GM19397 (cell line): ENCODE measurements around the gene SYNGR4.
"Not testable (repeated sequence)": the region's sequence is repeated elsewhere in the genome, so short reads cannot be mapped to it uniquely, and the experiment has no call there.

Experiments used
- ATAC-seq: cut with Tn5 transposase; IDR thresholded peaks from one replicate; pipeline ENCODE4 v1.9.1; 2021; ENCODE audit warnings: mild to moderate bottlenecking, moderate library complexity; ENCODE audit not compliant: unreplicated experiment

SYNGR4 gene

DNA sequence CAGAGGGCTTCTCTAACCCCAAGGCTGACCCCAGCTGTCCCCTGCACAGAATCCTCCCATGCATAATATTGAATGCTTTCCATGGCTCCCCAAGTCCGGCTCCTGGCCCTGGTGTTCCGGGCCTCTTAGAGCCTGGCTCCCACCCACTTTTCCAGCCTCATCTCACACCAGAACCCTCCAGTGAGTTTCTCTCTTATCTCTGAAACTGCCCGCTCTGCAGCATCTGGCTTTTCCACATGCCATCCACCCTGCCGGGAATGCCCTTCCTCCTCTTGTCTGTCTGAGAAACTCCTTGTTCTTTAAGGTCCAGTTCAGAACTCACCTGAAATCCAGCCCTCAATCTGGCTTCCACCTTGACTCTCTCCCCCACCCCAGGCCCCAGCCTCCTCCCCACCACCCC is 6.8 kb downstream of the SYNGR4 start:
- ATAC-seq: no peak

DNA sequence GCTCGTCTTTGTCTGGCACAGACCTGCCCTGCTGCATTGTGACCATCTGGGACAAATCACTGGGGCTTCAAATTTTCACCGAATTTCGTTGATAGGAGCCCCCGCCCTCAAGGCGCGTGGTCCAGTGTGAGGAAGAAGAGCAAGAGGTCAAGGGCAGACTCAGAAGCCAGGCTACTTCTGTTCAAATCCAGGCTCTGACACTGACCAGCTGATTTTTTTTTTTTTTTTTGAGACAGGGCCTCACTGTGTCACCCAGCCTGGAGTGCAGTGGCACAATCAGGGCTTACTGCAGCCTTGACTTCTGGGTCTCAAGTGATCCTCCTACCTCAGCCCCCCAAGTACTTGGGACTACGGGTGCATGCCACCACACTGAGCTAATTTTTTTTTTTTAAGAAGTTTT is 7.2 kb downstream of the SYNGR4 start:
- ATAC-seq: no peak

DNA sequence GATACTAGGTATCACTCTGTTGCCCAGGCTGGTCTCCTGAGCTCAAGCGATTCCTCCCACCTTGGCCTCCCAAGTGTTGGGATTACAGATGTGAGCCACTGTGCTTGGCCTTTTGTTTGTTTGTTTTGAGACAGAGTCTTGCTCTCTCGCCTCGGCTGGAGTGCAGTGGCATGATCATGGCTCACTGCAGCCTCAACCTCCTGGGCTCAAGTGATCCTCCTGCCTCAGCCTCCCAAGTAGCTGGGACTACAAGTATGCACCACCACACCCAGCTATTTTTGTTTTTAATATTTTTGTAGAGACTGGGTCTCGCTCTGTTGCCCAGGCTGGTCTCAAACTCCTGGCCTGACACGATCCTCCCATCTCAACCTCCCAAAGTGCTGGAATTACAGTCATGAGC is 7.6 kb downstream of the SYNGR4 start:
- ATAC-seq: not testable (repeated sequence)

DNA sequence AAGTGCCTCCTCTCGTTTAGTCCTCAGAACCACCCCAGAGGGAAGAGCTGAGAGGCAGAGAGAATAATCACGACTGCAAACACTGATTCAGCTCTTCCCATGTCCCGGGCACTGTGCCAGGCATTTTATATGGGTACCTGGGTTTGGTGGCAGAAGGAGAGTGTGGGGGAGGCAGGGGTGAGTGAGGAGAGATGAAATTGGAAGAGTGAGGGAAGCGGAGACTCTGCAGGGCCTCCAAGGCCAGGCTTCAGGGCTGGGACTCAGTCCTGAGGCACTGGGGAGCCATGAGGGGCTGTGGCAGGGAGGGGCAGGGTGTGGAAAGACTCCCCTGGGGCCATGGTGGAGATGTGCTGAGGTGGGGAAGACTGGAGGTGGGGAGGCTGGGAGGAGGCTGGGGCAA is 8.7 kb downstream of the SYNGR4 start:
- no peak for ATAC-seq

DNA sequence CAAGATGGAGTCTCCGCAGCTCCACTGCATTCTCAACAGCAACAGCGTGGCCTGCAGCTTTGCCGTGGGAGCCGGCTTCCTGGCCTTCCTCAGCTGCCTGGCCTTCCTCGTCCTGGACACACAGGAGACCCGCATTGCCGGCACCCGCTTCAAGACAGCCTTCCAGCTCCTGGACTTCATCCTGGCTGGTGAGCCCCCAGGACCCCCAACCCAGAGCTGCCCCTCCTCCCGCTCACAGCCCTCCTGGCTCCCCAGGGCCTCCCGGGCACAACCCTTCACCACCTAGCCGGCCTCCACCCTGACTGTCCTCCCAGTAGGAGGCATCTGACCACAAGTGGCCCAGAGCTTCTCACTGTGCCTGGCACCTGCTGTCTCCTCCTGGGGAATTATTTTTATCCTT is 9.4 kb downstream of the SYNGR4 start:
- ATAC-seq: no peak

DNA sequence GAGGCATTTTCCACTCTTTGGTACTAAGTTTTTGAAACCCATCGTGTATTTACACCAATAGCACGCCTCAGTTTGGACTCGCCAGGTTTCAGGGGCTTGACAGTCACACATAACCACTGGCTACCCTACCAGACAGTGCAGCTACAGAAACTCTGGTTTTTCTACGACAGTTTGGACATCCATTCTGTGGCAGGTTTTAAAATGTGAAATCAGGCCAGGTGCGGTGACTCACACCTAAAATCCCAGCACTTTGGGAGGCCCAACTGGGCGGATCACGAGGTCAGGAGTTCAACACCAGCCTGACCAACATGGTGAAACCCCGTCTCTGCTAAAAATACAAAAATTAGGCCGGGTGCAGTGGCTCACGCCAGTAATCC is 14.0 kb downstream of the SYNGR4 start:
- no peak for ATAC-seq

DNA sequence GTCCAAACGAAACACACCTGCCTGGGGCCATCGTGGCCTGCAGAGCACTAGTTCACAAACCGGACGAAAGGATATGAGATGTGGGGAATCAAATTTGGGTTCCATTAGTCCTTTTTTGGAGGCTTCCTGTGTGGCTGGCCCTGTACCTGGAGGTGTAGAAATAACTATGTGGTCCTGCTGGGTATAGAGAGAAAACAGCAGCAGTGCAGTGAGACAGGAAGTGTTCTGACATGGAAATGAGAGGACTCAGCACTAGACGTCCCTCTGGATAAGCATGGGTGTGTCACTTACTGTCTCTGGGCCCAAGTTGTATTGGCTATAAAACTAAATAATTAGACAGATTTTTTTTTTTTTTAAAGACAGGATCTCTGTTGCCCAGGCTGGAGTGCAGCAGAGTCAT is 14.9 kb downstream of the SYNGR4 start:
- no peak for ATAC-seq

DNA sequence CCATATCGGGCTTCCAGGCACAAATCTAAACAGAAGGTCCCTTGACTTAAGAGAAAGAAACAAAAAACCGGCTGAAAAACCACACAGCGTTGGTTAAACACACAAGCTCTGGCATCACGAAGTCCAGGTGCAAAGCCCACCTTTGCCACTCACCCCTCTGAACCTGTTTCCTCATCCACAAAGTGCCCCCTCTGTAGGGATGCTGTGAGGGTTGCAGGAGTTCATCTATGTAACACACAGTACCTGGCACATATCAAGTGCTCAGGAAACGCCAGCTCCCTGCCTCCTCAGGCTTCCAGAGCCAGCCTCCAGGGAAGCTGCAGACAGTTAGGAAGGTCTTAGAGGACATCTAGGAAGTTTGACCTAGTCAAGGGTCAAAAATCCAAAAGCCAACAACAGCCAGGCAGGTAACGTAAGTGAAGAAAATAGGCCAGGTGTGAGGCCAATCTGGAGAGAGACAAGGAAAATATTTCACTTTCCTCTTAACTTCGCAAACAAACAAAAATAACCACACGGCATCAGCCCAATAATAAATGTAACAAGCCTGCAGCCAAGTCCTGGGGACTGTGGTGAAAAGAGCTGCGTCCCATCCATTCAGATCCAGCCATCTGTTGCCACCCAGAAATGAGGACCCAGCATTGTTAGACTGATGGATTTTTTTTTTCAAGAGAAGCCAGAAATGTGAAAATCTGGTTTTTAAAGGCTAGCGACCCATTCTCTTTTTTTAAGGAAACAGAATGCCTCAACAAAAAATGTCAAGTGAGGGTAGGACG is 17.2 kb downstream of the SYNGR4 start:
- ATAC-seq: no peak

DNA sequence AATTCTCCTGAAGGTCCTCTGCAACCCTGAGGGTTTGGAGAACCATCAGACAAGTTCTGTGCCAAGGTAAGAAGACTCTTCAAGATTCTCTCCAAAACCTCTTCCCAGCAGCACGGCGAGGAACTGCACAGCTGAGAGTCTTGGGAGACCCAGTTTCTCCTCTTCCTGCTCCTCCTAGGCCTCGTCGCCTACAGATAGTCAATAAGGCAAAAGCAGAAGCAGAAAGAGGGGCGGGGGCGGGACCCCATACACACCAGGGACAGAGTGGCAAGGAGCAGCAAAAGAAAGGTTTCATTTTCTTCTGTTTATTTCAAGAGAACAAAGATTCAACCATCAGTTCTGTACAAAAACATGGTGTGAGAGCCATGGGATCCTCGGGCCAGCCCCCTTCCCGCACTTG is 18.1 kb downstream of the SYNGR4 start:
- ATAC-seq: no peak

DNA sequence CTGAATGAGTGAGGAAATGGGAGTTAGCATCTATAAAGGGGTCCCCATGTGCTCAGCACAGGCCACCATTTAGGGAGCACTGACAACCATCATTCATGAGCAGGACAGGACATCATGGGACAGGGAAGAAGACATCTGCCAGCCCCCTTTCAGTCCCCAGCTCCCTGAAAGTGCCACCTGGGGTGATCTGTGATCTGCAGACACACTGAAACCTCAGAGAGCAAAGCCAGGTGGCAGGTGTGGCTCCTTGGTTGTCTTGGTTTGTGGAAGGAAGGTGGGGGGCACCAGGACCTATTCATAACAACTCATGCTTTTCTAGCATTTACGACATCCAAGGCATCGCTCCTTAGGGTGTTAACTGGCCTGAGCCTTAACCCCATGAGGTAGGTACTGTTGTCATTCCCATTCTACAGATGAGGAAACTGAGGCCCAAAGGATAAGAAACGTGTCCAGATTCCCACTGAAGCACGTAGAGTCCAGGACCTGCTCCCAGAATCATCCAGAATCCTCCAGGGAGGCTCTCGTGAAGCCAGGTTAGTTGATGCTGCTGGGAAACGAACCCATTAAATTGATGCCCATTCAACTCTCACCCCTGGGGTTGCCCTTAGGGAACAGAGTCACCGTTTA is 21.4 kb downstream of the SYNGR4 start:
- no peak for ATAC-seq

DNA sequence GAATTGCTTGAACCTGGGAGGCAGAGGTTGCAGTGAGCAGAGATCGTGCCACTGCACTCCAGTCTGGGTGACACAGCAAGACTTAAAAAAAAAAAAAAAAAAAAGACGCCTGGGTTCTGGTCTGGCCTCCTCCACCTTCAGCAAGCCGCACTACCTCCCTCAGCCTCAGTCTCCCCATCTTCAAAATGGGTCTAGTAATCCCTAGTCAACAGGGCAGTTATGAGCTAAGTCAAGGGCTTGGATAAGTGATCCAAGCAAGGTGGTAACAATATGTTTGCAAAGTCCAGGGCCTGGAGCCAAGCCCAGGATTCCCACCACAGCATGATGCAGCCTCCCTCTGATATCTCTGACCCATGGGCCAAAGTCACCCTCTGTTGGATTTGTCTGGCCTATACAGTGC is 22.8 kb downstream of the SYNGR4 start:
- no peak for ATAC-seq

DNA sequence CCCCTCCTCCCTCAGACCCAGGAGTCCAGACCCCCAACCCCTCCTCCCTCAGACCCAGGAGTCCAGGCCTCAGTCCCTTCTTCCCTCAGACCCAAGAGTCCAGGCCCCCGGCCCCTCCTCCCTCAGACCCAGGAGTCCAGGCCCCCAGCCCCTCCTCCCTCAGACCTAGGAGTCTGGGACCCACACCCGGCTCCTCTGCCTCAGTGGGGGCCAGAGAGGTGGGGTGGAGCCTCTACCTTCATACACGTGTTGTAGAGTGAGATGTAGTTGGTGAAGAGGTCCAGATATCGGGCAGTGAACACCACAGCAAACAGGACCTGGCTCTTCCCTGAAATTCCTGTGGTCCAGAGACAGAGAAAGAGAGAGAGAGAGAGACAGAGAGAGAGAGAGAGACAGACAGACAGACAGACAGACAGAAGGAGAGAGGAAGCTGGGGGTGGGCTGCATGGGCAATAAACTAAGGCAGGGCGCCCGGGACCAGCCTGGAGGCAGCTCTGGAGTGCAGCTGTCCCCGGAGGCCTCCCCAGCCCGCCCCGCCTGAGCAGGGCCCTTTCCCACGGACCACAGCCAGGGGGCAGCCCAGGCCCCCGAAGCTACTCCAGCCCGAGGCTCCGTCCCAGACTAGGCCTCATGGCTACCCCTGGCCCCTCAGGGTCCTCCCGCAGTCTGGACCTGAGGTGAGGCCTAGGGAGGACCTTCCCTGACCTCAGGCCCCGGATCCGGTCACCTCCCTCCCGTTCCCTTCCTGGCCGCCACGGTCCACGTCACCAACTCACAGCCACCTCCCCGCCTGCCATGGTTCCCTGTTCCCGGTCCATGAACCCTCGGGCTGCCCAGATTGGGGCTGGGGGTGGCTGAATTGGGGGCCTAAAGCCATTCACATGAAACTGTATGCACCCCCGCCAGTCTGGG is 26.3 kb downstream of the SYNGR4 start:
- ATAC-seq: no peak

DNA sequence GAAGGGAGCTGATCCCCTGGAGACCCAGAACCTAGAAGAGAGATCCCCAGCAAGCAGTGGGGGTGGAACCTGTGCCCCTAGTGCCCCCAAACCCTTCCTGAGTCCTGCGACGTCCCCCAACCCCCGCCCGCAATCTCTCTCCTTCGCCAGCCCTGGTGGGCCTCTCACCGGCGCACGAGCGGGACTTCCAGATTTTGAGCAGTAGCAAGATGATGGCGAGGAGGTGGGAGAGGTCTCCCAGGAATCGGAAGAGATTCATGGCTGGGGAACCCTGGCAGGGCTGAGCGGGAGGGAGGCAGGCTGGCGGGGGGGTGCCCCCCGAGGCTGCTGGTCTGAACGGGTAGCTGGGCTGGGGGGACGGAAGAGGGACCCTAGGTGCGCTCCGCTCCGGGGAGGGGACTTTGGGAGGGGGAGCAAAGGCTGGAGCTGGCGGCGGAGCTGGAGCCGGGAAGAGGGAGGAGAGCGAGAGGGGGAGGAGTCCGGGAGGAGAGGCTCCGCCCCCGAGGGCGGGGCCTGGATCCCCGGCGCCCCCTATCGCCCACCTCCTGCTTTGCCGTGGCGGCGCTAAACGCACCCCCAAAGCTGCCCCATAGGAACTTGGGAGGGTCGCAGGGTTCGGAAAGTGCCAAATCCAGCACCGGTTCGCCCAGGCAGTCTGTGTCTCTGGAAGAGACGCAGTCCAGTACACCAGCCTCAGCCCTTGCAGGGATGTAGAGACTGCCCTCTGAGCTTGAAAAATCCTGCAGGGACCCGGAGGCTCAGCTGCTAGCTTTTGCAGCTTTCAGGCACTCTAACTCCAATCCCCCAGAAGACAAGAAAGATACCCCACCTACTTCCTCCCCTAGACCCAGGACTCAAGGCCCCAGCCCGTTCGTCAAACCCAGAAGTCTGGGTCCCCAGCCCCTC is 27.2 kb downstream of the SYNGR4 start, which contains the start of gene KDELR1:
TSS of gene KDELR1 (minus strand) at position 452 of the 906 bp plus-strand sequence. CDS start at position 259, 193 bp downstream.
- no peak for ATAC-seq

DNA sequence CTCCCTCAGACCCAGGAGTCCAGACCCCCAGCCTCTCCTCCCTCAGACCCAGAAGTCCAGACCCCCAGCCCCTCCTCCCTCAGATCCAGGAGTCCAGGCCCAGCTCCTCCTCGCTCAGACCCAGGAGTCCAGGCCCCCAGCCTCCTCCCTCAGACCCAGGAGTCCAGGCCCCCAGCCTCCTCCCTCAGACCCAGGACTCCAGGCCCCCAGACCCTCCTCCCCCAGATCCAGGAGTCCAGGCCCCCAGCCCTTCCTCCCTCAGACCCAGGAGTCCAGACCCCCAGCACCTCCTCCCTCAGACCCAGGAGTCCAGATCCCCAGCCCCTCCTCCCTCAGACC is 27.8 kb downstream of the SYNGR4 start:
- not testable (repeated sequence) for ATAC-seq

DNA sequence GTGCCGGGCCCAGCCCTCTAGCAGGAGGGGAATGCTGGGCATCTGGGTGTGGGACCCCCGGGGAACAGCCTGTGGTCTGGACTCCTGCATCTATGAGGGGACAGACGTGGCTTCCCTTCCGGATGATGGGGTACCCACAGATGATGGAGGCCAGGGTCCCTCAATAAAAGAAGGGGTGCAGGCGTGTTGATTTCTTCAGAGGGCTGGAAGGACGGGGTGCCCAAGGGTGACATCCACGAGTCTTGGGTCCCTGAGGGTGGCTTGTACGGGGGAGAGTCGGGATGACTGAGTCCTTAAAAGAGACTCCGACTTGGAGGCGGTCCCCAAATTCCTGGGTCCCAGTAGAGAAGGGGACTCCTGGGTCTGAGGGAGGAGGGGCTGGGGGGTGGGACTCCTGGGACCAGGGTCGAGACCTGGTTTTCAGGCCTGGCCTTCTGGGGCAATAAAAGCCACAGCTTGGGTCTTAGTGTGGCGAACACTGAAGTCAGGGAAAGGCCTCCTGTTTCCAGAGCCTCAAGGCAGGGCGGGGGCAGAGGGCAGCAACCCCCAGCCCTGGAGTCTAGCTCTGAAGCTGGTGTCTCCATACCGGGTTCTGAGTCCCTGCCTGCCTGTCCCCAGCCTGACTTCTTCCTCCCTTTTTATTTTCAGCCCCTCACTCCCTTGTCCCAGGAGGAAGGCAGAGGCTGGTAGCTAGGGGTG is 28.8 kb downstream of the SYNGR4 start:
- ATAC-seq: no peak

DNA sequence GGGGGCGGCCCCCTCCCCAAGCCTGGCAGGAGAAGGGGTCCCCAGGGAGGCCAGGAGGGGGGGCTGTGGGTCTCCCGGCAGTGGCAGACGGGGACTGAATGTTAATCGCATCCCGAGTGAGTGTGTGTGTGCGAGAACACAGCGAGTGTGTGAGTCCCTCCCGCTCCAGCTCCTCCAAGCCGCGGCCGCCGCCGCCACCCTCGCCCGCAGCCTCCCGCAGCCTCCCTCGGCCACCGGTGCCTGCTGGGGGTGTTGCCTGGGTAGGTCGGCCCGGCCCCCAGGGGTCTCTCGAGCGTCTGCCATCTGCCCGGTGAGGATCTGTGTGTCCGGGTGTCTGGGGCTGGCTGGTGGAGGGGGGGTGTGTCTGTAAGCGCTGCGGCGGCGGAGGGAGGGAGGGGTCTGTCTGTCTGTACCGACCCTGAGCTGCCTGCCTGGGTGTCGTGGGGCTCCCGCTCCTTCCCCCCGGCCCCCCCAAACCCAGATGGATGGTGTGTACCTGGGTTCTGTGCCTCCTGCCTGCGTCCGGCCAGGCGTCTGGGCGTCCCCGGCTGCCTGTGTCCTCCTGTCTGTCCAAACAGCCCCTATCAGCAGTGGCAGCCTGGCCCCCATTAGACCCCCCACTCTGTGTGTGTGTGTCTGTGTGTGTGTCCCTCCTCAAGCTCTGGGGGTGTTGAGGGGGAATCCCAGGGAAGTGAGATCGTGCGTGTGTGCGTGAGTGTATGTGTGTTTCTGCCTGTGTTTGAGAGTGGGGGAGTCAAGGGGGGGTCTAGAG is 29.6 kb downstream of the SYNGR4 start, which contains the start of gene GRIN2D:
TSS of gene GRIN2D (plus strand) at position 110 of the 772 bp plus-strand sequence. CDS start 4,725 bp downstream, outside the sequence.
- ATAC-seq: no peak

DNA sequence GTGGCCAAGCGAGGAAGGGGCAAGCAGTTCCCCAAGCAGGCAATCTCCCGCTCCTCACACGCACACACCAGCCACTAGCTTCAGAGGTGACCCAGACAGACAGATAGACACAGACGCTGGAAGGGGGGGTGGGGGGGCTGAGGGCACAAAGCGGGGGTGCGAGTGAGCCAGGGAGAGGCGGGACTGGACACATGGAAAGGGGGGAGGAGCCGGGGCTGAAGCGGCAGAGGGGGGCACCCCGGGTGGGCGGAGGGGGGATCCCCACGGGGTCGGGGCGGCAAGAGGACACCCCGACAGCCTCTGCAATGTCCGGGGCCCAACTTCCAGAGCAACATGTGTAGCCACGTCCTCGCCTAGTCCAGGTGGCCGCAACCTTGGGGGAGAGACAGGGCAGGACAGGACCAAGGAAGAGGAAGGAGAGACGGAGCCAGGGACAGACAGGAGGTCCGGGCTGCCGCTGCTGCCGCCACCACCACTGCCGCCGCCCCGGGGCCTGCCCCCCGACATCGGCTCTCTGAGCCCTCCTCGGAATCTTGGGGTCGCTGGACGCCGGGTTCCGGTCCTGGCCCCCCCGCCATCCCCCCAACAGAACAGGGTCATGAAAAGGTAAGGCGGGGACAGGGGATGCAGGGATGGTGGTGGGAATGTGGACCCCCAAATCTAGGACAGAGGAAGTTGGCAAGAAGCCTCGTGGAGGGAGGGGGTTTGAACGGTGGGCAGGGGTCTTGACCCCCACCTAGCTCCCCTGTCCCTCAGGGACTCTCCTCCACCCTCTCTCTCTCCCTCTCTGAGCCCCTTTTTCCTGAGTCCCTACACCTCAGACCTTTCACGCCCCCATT is 30.4 kb downstream of the SYNGR4 start:
- no peak for ATAC-seq

DNA sequence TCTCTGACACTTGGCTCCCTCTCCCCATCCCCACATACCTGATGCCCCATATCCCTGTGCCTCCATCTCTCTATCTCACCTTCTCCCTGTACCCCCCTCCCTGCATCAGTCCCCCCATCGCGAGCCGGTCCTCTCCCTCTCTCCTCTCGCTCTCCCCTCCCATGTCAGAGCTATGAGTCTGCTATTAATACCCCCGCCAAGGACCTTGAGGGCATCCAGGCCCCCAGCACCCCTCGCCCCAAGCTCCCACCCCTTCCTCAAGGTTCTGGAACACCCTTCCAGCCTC is 30.9 kb downstream of the SYNGR4 start:
- no peak for ATAC-seq

DNA sequence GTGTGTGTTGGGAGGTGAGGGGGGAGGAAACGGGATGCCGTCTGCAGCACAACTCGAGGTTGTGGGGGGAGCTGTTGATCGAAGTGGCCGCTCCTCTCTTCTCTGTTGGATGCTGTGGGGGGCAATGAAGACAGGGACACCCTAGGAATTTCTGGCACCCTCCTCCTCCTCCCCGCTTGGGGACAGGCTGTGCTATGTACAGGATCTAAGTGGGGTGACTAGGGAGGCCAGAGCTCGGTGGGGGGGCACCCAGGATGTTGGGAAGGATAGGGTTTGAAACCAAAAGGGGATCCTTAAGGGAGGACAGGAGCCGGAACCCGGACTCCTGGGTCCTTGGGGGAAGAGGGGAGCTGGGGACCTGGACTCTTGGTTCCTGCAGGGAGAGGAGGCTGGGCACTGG is 31.3 kb downstream of the SYNGR4 start:
- no peak for ATAC-seq
